ENCODE measurements around the gene ATG16L2. TPM values are rescaled to one million over a fixed set of nuclear protein-coding genes. Genes with fewer than 3 reads are reported as not detected.

The ATG16L2 gene, protein sequence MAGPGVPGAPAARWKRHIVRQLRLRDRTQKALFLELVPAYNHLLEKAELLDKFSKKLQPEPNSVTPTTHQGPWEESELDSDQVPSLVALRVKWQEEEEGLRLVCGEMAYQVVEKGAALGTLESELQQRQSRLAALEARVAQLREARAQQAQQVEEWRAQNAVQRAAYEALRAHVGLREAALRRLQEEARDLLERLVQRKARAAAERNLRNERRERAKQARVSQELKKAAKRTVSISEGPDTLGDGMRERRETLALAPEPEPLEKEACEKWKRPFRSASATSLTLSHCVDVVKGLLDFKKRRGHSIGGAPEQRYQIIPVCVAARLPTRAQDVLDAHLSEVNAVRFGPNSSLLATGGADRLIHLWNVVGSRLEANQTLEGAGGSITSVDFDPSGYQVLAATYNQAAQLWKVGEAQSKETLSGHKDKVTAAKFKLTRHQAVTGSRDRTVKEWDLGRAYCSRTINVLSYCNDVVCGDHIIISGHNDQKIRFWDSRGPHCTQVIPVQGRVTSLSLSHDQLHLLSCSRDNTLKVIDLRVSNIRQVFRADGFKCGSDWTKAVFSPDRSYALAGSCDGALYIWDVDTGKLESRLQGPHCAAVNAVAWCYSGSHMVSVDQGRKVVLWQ
- 5.5 TPM in 2 replicates for total RNA-seq

DNA sequence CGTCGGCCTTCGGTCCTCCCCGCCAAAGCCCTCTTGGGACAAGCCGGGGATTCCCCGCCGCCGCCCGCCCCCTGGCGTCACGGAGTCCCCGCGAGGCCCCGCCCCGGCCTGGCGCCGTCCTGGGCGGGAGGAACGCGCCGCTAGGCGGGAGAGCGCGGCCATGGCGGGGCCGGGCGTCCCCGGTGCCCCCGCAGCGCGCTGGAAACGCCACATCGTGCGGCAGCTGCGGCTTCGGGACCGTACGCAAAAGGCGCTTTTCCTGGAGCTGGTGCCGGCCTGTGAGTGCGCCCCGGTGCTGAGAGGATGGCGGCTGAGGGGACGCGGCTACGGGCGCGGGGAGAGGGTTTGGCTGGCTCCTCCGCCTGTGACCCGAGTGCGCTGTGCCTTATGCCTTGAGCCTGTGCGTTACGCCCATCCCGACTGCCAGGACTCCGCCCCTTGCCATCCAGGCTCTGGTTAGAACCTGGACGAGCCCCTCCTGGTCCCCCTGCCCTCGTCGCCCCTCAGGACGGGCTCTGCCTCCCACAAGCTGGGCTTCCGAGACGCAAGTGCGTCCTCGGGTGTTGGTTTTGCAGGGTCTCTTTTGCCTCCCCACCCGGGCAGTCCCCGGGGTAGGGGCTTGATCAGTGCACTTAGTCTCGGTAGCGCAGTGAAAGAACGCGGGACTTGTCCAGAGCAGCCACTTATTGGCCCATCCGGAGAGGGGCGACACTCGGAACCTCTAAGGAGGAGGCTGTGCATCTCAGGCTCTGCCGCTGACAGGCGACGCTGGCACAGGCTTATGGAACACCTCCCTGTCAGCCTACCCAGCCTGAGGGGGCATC, at the start of gene ATG16L2:
ATG16L2 (plus strand) TSS at position 126 of the 824 bp plus-strand sequence; CDS start at position 161, 35 bp downstream.

DNA sequence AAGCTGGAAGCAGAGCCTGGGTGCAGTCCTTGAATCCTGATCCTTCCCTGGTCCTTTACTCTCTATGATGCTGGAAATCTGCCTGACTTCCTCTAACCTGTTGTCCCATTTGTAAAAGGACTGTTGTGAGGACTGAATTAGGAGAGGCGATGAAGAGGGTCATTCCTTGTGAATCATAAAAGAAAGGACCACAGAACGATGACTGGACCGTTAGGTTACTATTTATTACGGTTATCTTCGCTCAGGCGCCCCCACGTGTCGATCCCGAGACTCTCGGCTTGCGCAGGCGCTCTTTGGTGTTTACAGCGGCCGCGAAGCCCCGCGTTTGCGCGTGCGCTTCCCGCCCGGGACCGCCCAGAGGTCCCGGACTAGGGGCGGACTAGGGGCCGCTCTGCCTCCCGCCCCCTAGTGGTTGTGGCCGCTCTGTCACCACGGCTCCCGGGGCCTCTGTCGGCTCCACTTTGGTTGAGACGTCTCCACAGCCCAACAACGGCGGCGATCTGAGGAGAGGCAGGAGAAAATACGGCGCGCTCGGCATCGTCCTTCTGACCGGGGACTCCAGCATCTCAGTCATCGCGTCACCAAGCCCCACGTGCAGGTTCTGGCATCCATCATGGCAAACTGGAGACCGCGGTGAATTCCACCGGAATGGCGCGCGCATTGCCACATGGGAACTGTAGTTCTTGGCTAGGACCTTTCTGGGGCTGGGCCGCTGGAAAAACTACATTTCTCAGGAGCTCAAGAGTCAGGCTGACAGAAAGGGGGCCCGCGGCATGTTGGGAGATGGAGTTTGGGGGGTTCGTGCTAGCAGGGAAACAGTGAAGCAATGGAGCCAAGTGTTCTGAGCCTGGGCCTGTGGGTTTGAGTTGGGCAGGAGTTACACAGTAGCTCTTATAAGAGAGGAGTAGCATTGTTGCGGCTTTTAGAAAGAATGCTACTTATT, 20.5 kb upstream of the ATG16L2 start, which contains the start of gene STARD10:
STARD10 (minus strand) TSS at position 623 of the 943 bp plus-strand sequence. CDS start 12,866 bp downstream, outside the sequence.

Other genes with a start within 250 kb of the ATG16L2 start
- gene PDE2A, start 140.0 kb upstream of the ATG16L2 start, total RNA-seq, result 2.1 and 2.6 TPM in 2 replicates
- gene ARAP1, start 62.0 kb upstream of the ATG16L2 start, total RNA-seq, result 55.0 and 147 TPM in 2 replicates
- gene STARD10, start 20.4 kb upstream of the ATG16L2 start, total RNA-seq, result 142 and 145 TPM in 2 replicates